Breast epithelium (tissue), 4 donors: ENCODE measurements around the gene KLK5. TPM values are rescaled to one million over a fixed set of nuclear protein-coding genes. Genes with fewer than 3 reads are reported as not detected.
"Not testable (repeated sequence)": the region's sequence is repeated elsewhere in the genome, so short reads cannot be mapped to it uniquely, and the experiment has no call there.

Experiments used
- DNase-seq, 2 donors: peaks; one replicate each; pipeline ENCODE4 v3.0.0-alpha.2; 2019; ENCODE audit warnings: low spot score in 2 of 2
- H3K27ac ChIP-seq, 2 donors: fragments of 200-600 bp; sonication (generic) in 1 of 2; one replicate each; pipeline ENCODE4 v1.5.1; 2016 to 2019; ENCODE audit warnings: mild to moderate bottlenecking in 1 of 2
- H3K27me3 ChIP-seq, 2 donors: fragments of 200-600 bp; sonication (generic) in 1 of 2; one replicate each; pipeline versions ENCODE4 v1.5.1 to v1.6.0; 2017 to 2019; ENCODE audit warnings: control low read depth in 1 of 2, mild to moderate bottlenecking in 1 of 2
- H3K36me3 ChIP-seq: fragments of 200-600 bp; one replicate; pipeline ENCODE4 v1.5.1; 2019
- H3K4me1 ChIP-seq, 2 donors: fragments of 200-600 bp; sonication (generic); one replicate each; pipeline ENCODE4 v1.5.1; 2016 to 2019; ENCODE audit warnings: control low read depth in 1 of 2
- H3K4me3 ChIP-seq, 3 donors: fragments of 200-600 bp; sonication (generic); 1 replicate in 2 of 3; 2 replicates in 1 of 3; pipeline ENCODE4 v1.5.1; 2016 to 2019; ENCODE audit warnings: mild to moderate bottlenecking in 3 of 3, moderate library complexity in 2 of 3
- H3K9me3 ChIP-seq, 2 donors: fragments of 200-600 bp; sonication (generic) in 1 of 2; one replicate each; pipeline ENCODE4 v1.5.1; 2016 to 2019; ENCODE audit warnings: control low read depth in 1 of 2
- POLR2A ChIP-seq: fragments of 450-650 bp; IDR thresholded peaks from one replicate; pipeline ENCODE4 v1.6.1; 2016; ENCODE audit warnings: antibody characterized with exemption, mild to moderate bottlenecking, moderate library complexity
- POLR2AphosphoS5 ChIP-seq, 3 donors: sonication (generic); formaldehyde crosslinking; IDR thresholded peaks; one replicate each; pipeline ENCODE4 v1.6.1; 2017; ENCODE audit warnings: antibody characterized with exemption in 3 of 3
- intact Hi-C: fragments of 100-400 bp; cut with DNase I; formaldehyde crosslinking; loops from one replicate; pipeline ENCODE4 v1.15.1; 2023; ENCODE audit warnings: low total_unique reads
- total RNA-seq, 3 donors: library from RNA; depleted of rRNA; stranded (reverse); fragments of >200 nt; gene quantifications; one replicate each; pipeline ENCODE4 v1.1.0, GENCODE V29; 2016
- TF ChIP-seq, protein P1 (sequence below), 3 donors: fragments of 450-650 bp; IDR thresholded peaks; one replicate each; pipeline ENCODE4 v1.5.1; 2016 to 2017; ENCODE audit warnings: antibody characterized with exemption in 3 of 3, mild to moderate bottlenecking in 3 of 3, moderate library complexity in 3 of 3

The KLK5 gene
- total RNA-seq, 3 donors from 2014 or later = 16.1 to 182 TPM; not detected in 1

DNA sequence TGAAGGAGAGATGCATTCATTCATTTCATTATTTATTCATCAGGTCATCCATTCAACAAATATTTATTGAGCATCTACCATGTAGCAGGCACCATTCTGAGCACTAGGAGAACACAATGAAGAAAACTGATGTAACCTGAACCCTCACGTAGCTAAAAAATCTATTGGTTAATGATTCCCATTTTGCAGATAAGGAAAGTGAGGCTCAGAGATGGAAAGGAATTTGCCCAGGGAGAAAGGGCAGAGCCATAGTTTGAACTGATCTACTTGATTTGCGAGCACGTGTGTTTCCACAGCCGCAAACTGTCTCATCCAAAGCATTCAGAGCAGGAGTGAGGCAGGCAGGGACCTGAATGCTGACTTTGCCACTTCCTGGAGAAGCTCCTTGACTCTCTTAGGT, 45.8 kb upstream of the KLK5 start:
- H3K27me3 ChIP-seq = peaks cover 0 to 12% of the 10 kb centered on the region in 2 donors
- DNase-seq = no peak
- H3K4me3 ChIP-seq = no peak overlapping the region
- no peaks in the 10 kb centered on the region for H3K9me3 ChIP-seq
- H3K4me1 ChIP-seq = peaks cover 0 to 3% of the 10 kb centered on the region in 2 donors
- no peaks in the 10 kb centered on the region for H3K36me3 ChIP-seq
- TF ChIP-seq POLR2A (no peak), POLR2AphosphoS5 (IDR thresholded peaks at IDR 0.05) (no peak)
- TF ChIP-seq, protein P1, sequence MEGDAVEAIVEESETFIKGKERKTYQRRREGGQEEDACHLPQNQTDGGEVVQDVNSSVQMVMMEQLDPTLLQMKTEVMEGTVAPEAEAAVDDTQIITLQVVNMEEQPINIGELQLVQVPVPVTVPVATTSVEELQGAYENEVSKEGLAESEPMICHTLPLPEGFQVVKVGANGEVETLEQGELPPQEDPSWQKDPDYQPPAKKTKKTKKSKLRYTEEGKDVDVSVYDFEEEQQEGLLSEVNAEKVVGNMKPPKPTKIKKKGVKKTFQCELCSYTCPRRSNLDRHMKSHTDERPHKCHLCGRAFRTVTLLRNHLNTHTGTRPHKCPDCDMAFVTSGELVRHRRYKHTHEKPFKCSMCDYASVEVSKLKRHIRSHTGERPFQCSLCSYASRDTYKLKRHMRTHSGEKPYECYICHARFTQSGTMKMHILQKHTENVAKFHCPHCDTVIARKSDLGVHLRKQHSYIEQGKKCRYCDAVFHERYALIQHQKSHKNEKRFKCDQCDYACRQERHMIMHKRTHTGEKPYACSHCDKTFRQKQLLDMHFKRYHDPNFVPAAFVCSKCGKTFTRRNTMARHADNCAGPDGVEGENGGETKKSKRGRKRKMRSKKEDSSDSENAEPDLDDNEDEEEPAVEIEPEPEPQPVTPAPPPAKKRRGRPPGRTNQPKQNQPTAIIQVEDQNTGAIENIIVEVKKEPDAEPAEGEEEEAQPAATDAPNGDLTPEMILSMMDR (IDR thresholded peaks at IDR 0.05) = no peak
- intact Hi-C loops = no loop called here
- H3K27ac ChIP-seq = no peak overlapping the region

DNA sequence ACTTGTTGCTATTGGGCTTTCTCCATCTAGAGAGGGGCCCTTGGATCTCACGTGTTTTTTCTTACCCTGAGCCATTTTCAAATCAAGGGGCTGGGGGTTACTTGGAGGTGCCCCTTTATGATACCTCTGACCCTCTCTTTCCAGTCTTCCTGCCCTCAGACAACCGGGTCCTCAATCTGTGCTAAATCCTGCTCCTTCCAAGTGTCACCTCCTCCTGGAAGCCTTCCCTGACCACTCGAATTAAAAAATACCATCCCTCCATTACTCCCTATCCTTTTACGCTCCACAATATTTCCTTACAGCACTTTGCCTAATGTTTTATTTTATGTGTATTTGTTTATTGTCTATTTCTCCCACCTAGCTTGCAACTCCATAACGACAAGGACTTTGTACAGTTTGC, 45.2 kb upstream of the KLK5 start:
- no peak overlapping the region for H3K27ac ChIP-seq
- DNase-seq = no peak
- H3K36me3 ChIP-seq = no peaks in the 10 kb centered on the region
- H3K27me3 ChIP-seq = peaks cover 0 to 12% of the 10 kb centered on the region in 2 donors
- intact Hi-C loops = no loop called here
- no peak overlapping the region for H3K4me3 ChIP-seq
- no peaks in the 10 kb centered on the region for H3K9me3 ChIP-seq
- H3K4me1 ChIP-seq = peaks cover 0 to 3% of the 10 kb centered on the region in 2 donors
- TF ChIP-seq, protein P1 (IDR thresholded peaks at IDR 0.05) = no peak
- no peak for TF ChIP-seq POLR2AphosphoS5 (IDR thresholded peaks at IDR 0.05)
- TF ChIP-seq POLR2A = no peak

DNA sequence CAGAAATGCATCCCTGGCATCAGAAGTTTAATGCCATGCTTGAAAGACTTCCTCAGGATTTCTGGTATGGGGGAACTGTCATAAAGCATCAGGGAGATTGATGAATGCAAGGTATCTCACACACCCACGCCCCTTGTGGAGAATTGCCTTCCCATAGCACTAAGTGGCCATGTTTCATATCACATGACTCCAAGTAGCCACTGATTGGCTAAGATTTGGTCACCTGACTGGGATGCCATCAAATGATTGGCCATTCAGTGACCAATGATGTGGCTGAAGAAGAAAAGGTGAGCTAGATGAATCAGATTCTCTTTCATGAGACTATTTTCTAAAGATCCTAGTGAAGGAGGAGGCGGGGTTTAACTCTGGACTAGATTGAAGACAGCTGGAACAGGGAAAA, 41.3 kb upstream of the KLK5 start:
- Histone ChIP-seq H3K36me3 (no peaks in the 10 kb centered on the region), H3K4me3 (no peak overlapping the region), H3K4me1 (no peaks in the 10 kb centered on the region), H3K9me3 (no peaks in the 10 kb centered on the region), H3K27ac (peak overlapping the region; percentile 14 to 63), H3K27me3 (no peaks in the 10 kb centered on the region)
- intact Hi-C loops = no loop called here
- TF ChIP-seq POLR2AphosphoS5 (IDR thresholded peaks at IDR 0.05) = no peak
- TF ChIP-seq POLR2A = no peak
- DNase-seq = no peak

DNA sequence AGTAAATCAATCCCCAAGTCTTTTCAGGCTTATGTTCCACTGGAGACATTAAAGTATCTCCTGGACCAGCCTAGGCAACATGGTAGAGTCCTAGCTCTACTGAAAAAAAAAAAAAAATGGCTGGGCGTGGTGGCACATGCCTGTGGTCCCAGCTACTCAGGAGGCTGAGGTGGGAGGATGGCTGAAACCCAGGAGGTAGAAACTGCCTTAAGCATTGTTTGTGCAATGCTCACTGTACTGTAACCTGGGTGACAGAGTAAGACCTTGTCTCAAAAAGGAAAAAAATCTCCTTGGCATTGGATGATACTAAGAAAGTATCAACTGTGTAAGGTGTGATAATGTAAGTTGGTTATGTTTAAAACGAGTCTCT, 39.8 kb upstream of the KLK5 start:
- TF ChIP-seq, protein P1 (IDR thresholded peaks at IDR 0.05) = no peak
- TF ChIP-seq POLR2A (no peak), POLR2AphosphoS5 (IDR thresholded peaks at IDR 0.05) (peak in 1 of 3 donors; percentile 7)
- Histone ChIP-seq H3K4me3 (no peak overlapping the region), H3K36me3 (no peaks in the 10 kb centered on the region), H3K9me3 (no peaks in the 10 kb centered on the region), H3K27me3 (no peaks in the 10 kb centered on the region), H3K27ac (peak overlapping the region; percentile 85 to 92), H3K4me1 (no peaks in the 10 kb centered on the region)
- intact Hi-C loops = no loop called here
- peak in 1 of 2 donors; percentile 81 for DNase-seq

DNA sequence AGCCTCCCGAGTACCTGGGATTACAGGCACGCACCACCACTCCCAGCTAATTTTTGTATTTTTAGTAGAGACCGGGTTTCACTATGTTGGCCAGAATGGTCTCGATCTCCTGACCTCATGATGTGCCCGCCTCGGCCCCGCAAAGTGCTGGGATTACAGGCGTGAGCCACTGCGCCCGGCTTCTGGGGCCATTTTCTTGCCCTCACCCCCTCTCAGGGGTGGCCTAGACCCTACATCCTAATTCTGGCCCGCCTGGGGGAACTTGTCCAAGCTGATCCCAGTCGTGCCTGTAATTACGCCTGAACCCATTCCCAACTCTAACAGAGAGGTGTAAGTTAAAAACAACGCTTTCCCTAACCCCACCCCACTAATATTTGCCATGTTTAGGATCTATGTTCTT, 31.6 kb upstream of the KLK5 start:
- peak overlapping the region in 2 of 3 donors; percentile 50 to 59 for H3K4me3 ChIP-seq
- H3K4me1 ChIP-seq, intact Hi-C loops, DNase-seq, H3K9me3 ChIP-seq, H3K36me3 ChIP-seq, H3K27me3 ChIP-seq: not testable (repeated sequence)
- H3K27ac ChIP-seq = peak overlapping the region in 1 of 2 donors; percentile 71

DNA sequence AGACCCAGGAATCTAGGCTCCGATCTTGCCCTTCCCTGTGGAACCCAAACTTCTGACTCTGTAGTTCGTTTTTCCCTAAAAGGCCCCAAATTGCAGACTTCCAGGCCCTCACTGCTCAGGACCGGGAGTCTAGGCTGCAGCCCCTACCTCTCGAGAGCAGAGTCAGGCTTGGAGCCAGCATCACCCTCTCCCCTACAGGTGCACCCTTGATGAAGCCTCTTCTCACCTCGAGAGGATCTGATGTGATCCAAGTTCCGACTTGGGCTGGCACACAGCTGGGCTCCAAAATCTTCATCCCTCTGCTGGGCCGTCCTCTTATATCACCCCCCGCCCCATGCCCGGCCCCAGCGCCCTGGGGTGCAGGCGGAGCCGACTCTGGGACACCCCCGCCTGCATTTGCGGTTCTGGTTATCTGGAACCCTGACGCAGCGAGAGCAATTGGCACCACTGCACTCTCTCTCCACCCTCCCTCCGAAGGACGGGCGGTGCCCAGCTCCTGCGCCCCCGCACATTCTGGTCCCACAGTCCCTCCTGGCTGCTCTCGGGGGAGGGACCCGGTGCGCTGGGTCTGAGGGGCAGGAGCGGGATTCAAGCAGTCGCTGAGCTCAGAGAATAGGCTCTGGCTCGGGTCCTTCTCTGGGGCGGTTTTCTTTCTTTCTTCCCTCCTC, 30.9 kb upstream of the KLK5 start, which contains the start of gene KLK7:
KLK7 (minus strand) TSS at position 293 of the 668 bp plus-strand sequence. CDS start 1,518 bp downstream, outside the sequence.
- DNase-seq = no peak
- Histone ChIP-seq H3K9me3 (no peaks in the 10 kb centered on the region), H3K4me1 (no peaks in the 10 kb centered on the region), H3K27ac (peak within 1 kb of the TSS in 1 of 2 donors; percentile 71), H3K27me3 (no peaks in the 10 kb centered on the region), H3K36me3 (no peaks in the 10 kb centered on the region), H3K4me3 (peak within 1 kb of the TSS in 2 of 3 donors; percentile 50 to 59)
- intact Hi-C loops = no loop called here
- peak in 1 of 3 donors; percentile 17 for TF ChIP-seq POLR2AphosphoS5 (IDR thresholded peaks at IDR 0.05)
- TF ChIP-seq, protein P1 (IDR thresholded peaks at IDR 0.05) = no peak
